K562 (cell line): ENCODE measurements around the gene DGUOK. TPM values are rescaled to one million over a fixed set of nuclear protein-coding genes. Genes with fewer than 3 reads are reported as not detected.

Source experiments
- ATAC-seq: fragments of 200-7000 bp; cut with Tn5 transposase; 3 replicates; pipeline ENCODE4 v1.9.1; 2020; ENCODE audit warnings: moderate library complexity
- BruUV-seq: library from RNA; stranded (reverse); fragments of 400-500 nt; replicated peaks from 2 replicates; lab custom pipeline; 2021; lab: Mats Ljungman, UMichigan
- CTCF ChIA-PET: fragments of 300-600 bp; formaldehyde crosslinking; extraction: SDS; loops from one replicate; lab custom pipeline; 2021; ENCODE audit warnings: low intra/inter-chr PET ratio; lab: Yijun Ruan, JAX
- POLR2A ChIA-PET: fragments of 300-600, 350-650 bp; sonication (Branson Sonifier 250); formaldehyde crosslinking; extraction: SDS; loops from one replicate; lab custom pipeline; 2021; ENCODE audit warnings: antibody characterized with exemption, inconsistent platforms; lab: Yijun Ruan, JAX
- DNase-seq, 4 experiments: peaks; one replicate each; pipeline versions ENCODE4 v3.0.0 to v3.0.0-alpha.2; 2011 to 2018; ENCODE audit warnings: low spot score in 3 of 4, mixed read lengths in 3 of 4; ENCODE audit errors: extremely low read depth in 1 of 4
- FAIRE-seq: peaks from 2 replicates; lab custom pipeline; 2011; peaks lifted over from hg19 to GRCh38; lab: Jason Lieb, UNC
- H2AFZ ChIP-seq: 2 replicates; pipeline ENCODE4 v1.6.0; 2011; ENCODE audit warnings: low read depth, low read length, control low read depth, inconsistent platforms
- H3K27ac ChIP-seq: fragments of 200-600 bp; 3 replicates; pipeline ENCODE4 v1.8.0; 2011; ENCODE audit warnings: low read depth, mild to moderate bottlenecking, control low read depth, inconsistent platforms, low read length, moderate library complexity, mixed read lengths; ENCODE audit errors: extremely low read depth
- H3K27me3 ChIP-seq, 2 experiments: fragments of 300-600 bp in 1 of 2; 2 replicates in 1 of 2; 3 replicates in 1 of 2; pipeline versions ENCODE4 v1.6.0 to v1.8.0; 2011; ENCODE audit warnings: inconsistent platforms in 2 of 2, low read length in 2 of 2, mild to moderate bottlenecking in 1 of 2, mixed read lengths in 1 of 2, moderate library complexity in 1 of 2; ENCODE audit not compliant: control insufficient read depth in 2 of 2, insufficient read depth in 2 of 2
- H3K36me3 ChIP-seq: fragments of 300-600 bp; 3 replicates; pipeline ENCODE4 v1.8.0; 2011; ENCODE audit warnings: mild to moderate bottlenecking, low read length, inconsistent platforms; ENCODE audit not compliant: control insufficient read depth, insufficient read depth
- H3K4me1 ChIP-seq, 2 experiments: fragments of 200-600 bp in 1 of 2; replicated peaks in 1 of 2; 2 replicates in 1 of 2; 3 replicates in 1 of 2; pipeline versions ENCODE4 v1.5.1 to v1.8.0; 2011; ENCODE audit warnings: inconsistent platforms in 2 of 2, low read length in 2 of 2, mild to moderate bottlenecking in 1 of 2, mixed read lengths in 1 of 2, moderate library complexity in 1 of 2; ENCODE audit not compliant: control insufficient read depth in 2 of 2, insufficient read depth in 2 of 2
- H3K4me2 ChIP-seq: 2 replicates; pipeline ENCODE4 v1.6.1; 2011; ENCODE audit warnings: low read length, control low read depth, inconsistent platforms, mixed read lengths; ENCODE audit not compliant: insufficient read depth
- H3K4me3 ChIP-seq: fragments of 200-600 bp; sonication (generic), shearing (Covaris generic); 2 replicates; pipeline ENCODE4 v1.5.1; 2016; ENCODE audit warnings: control low read depth, inconsistent platforms
- H3K79me2 ChIP-seq: fragments of 200-600 bp; 3 replicates; pipeline ENCODE4 v1.8.0; 2011; ENCODE audit warnings: low read length, inconsistent platforms; ENCODE audit not compliant: control insufficient read depth, insufficient read depth
- H3K9ac ChIP-seq, 2 experiments: 2 replicates each; pipeline versions ENCODE4 v1.6.0 to v1.6.1; 2011; ENCODE audit warnings: low read depth in 2 of 2, low read length in 2 of 2, control low read depth in 1 of 2, inconsistent platforms in 1 of 2, mild to moderate bottlenecking in 1 of 2, mixed read lengths in 1 of 2; ENCODE audit not compliant: insufficient read depth in 1 of 2
- H3K9me1 ChIP-seq: one replicate; pipeline ENCODE4 v1.6.0; 2011; ENCODE audit warnings: inconsistent platforms, mild to moderate bottlenecking, low read length, moderate library complexity; ENCODE audit not compliant: control insufficient read depth, insufficient read depth
- H3K9me3 ChIP-seq: replicated peaks from 2 replicates; pipeline ENCODE4 v1.5.1; 2011; ENCODE audit warnings: low read depth, low read length, inconsistent platforms; ENCODE audit not compliant: control insufficient read depth, insufficient read depth
- H4K20me1 ChIP-seq: replicated peaks from 2 replicates; pipeline ENCODE4 v1.6.1; 2011; ENCODE audit warnings: low read length, inconsistent platforms, mixed read lengths; ENCODE audit not compliant: control insufficient read depth, insufficient read depth
- ARID1B ChIP-seq: fragments of 450-650 bp; IDR thresholded peaks from 2 replicates; pipeline ENCODE4 v1.6.1; 2016; ENCODE audit warnings: antibody characterized with exemption, mild to moderate bottlenecking, inconsistent platforms
- CBFA2T3 ChIP-seq: fragments of 450-650 bp; IDR thresholded peaks from 2 replicates; pipeline ENCODE4 v1.6.1; 2017
- CTBP1 ChIP-seq: fragments of 450-650 bp; IDR thresholded peaks from 2 replicates; pipeline ENCODE4 v1.6.1; 2016; ENCODE audit warnings: borderline replicate concordance
- CUX1 ChIP-seq: fragments of 200-800 bp; sonication (Bioruptor generic); IDR thresholded peaks from 2 replicates; pipeline ENCODE4 v1.6.1; 2016; ENCODE audit warnings: missing genetic modification characterization, missing compliant biosample characterization
- CXXC5 ChIP-seq: fragments of 250-450 bp; sonication (Bioruptor Pico); IDR thresholded peaks from 2 replicates; pipeline ENCODE4 v1.8.0; 2022; ENCODE audit warnings: inconsistent platforms, mild to moderate bottlenecking, moderate library complexity
- HMBOX1 ChIP-seq: sonication (generic); IDR thresholded peaks from 2 replicates; pipeline ENCODE4 v1.6.1; 2016
- JUND ChIP-seq, 2 experiments: IDR thresholded peaks; 2 replicates in 1 of 2; 3 replicates in 1 of 2; pipeline ENCODE4 v1.6.1; 2011; ENCODE audit warnings: borderline replicate concordance in 2 of 2, low read depth in 2 of 2, low read length in 2 of 2, improper control_type of control experiment in 1 of 2, missing biosample characterization in 1 of 2, missing genetic modification characterization in 1 of 2, missing genetic modification reagents in 1 of 2
- MTA1 ChIP-seq: fragments of 450-650 bp; IDR thresholded peaks from 2 replicates; pipeline ENCODE4 v1.6.1; 2017; ENCODE audit warnings: borderline replicate concordance
- RBFOX2 ChIP-seq: fragments of 200-400 bp; formaldehyde crosslinking; IDR thresholded peaks from 2 replicates; pipeline ENCODE4 v1.6.1; 2017; ENCODE audit warnings: low read depth, mild to moderate bottlenecking, low read length, moderate library complexity
- RCOR1 ChIP-seq, 2 experiments: IDR thresholded peaks; 2 replicates each; pipeline ENCODE4 v1.6.1; 2012; ENCODE audit warnings: low read depth in 2 of 2, low read length in 2 of 2, borderline replicate concordance in 1 of 2, improper control_type of control experiment in 1 of 2
- SPI1 ChIP-seq: IDR thresholded peaks from 2 replicates; pipeline ENCODE4 v1.6.1; 2011; ENCODE audit warnings: low read depth, low read length, control low read depth, borderline replicate concordance
- TRIM28 ChIP-seq: fragments of 450-650 bp; IDR thresholded peaks from 2 replicates; pipeline ENCODE4 v1.6.1; 2017
- ZKSCAN1 ChIP-seq: fragments of 150-350 bp; IDR thresholded peaks from 2 replicates; pipeline ENCODE4 v1.6.1; 2016; ENCODE audit warnings: low read depth, low read length
- ZNF766 ChIP-seq: fragments of 200-800 bp; sonication (Bioruptor generic); conservative IDR thresholded peaks from 2 replicates; pipeline ENCODE4 v1.6.1; 2016; ENCODE audit warnings: missing genetic modification characterization, missing compliant biosample characterization
- WGBS: fragments of 100-300 bp; shearing (Covaris generic); methylation state at CpG from one replicate; pipeline ENCODE4 v1.1.6; 2016; ENCODE audit warnings: low coverage, mixed read lengths; ENCODE audit not compliant: insufficient coverage; ENCODE audit errors: missing lambda C conversion rate; 5-methylcytosine and 5-hydroxymethylcytosine counted together
- in situ Hi-C: fragments of 300-500 bp; cut with MboI; formaldehyde crosslinking; loops from 4 replicates; pipeline ENCODE4 v1.15.0; 2018; ENCODE audit warnings: inconsistent platforms, mixed read lengths
- intact Hi-C: fragments of 100-400 bp; cut with micrococcal nuclease; formaldehyde crosslinking; loops from 2 replicates; pipeline ENCODE4 v1.14.2; 2022
- polyA plus RNA-seq, 8 experiments: library from polyadenylated mRNA; depleted of rRNA in 4 of 8; stranded (reverse) in 5 of 8; unstranded in 3 of 8; fragments of >200 nt; fragmentation: Nextera tagmentation in 2 of 8; fragmentation: Illumina TruSeq in 1 of 8; extraction: Ambion mirVana in 2 of 8; extraction: Trizol in 1 of 8; gene quantifications; 2 replicates each; pipeline versions ENCODE4 v1.2.1 to v1.2.3, GENCODE V29; 2011 to 2014; ENCODE audit warnings: inconsistent platforms in 1 of 8, missing spikeins in 1 of 8
- total RNA-seq, 7 experiments: library from RNA; depleted of rRNA in 6 of 7; stranded (reverse); fragments of >200 nt in 6 of 7; fragmentation: Illumina TruSeq in 2 of 7; extraction: Trizol in 2 of 7; gene quantifications; 2 replicates each; pipeline versions ENCODE4 v1.2.1 to v1.2.3, GENCODE V29; 2011 to 2021; ENCODE audit warnings: low replicate concordance in 1 of 7

The DGUOK gene
- total and polyA plus RNA-seq, 9 of the 15 experiments (the other 6 are each of a cell fraction or from before 2014, with no cell fraction given) = 67.0 to 288 (median 126) TPM

- Histone ChIP-seq H4K20me1 (no peaks in the 10 kb centered on the region), H3K27ac (no peak overlapping the region), H3K4me2 (peak overlapping the region; percentile 36; the same call in 1 of the 2 replicates), H3K27me3 (no peaks in the 10 kb centered on the region), H3K4me1 (peaks cover 11 to 18% of the 10 kb centered on the region in 2 experiments), H3K9me3 (no peaks in the 10 kb centered on the region), H3K4me3 (no peak overlapping the region), H2AFZ (peak overlapping the region; percentile 93), H3K36me3 (no peaks in the 10 kb centered on the region), H3K9ac (peak overlapping the region in 1 of 2 experiments; percentile 66; a peak in 2 of 4 replicates), H3K79me2 (no peaks in the 10 kb centered on the region), H3K9me1 (no peaks in the 10 kb centered on the region)
- in situ Hi-C loops (no loop called here), intact Hi-C loops (loop anchor here (1.0 to 10.0 kb wide), 2 partner anchors 66 to 224 kb away; partner anchors contain the start of gene BOLA3)
- ChIA-PET POLR2A (interaction anchor here (0.5 to 1.4 kb wide), 7 partner anchors 9 to 314 kb away, joined by 3 to 8 read pairs (median 4); partner anchors contain the start of gene BOLA3), CTCF (no interaction called here)
- FAIRE-seq (peak; percentile 78), ATAC-seq (peak; percentile 95), DNase-seq (peak; percentile 87 to 89 (median 88))
- no TSS peak for BruUV-seq
- 36% methylated on average over 12 of the region's 12 CpGs for WGBS
- TF ChIP-seq ZNF766 (no peak), TRIM28 (0 out of 2 replicates have a peak, but pooled peaks have one; percentile 34), HMBOX1 (peak; percentile 92), RCOR1 (IDR thresholded peaks at IDR 0.05; ENCODE audit: borderline replicate concordance in 1 of 2, low read depth in 2 of 2, low read length in 2 of 2) (peak in 1 of 2 experiments; percentile 48; a peak in 1 of 4 replicates), CXXC5 (CRISPR knock-in tag) (0 out of 2 replicates have a peak, but pooled peaks have one; percentile 28), JUND (IDR thresholded peaks at IDR 0.05; ENCODE audit: borderline replicate concordance, low read depth, low read length) (0 out of 2 replicates have a peak, but pooled peaks have one; percentile 38), JUND (tag; IDR thresholded peaks at IDR 0.05; ENCODE audit: borderline replicate concordance, low read depth, low read length) (no peak), CTBP1 (0 out of 2 replicates have a peak, but pooled peaks have one; percentile 31), CBFA2T3 (peak; percentile 55; the same call in 1 of the 2 replicates), CUX1 (no peak), RBFOX2 (peak; percentile 36; the same call in 1 of the 2 replicates), SPI1 (0 out of 2 replicates have a peak, but pooled peaks have one; percentile 11), ARID1B (peak; percentile 24; the same call in 1 of the 2 replicates), MTA1 (0 out of 2 replicates have a peak, but pooled peaks have one; percentile 47), ZKSCAN1 (0 out of 2 replicates have a peak, but pooled peaks have one; percentile 18)
Observed at GRCh38 chr2:73920577-73921545, 5.8 kb upstream of the DGUOK start.
